CD14-positive monocyte (primary cell): ENCODE data around the gene TIPRL. TPM values are rescaled to one million over a fixed set of nuclear protein-coding genes. Genes with fewer than 3 reads are reported as not detected.

Source experiments
- DNase-seq, 3 donors: peaks; one replicate each; pipeline ENCODE4 v3.0.0-alpha.2; 2011 to 2022
- H2AFZ ChIP-seq: 2 replicates; pipeline ENCODE4 v1.6.0; 2012; ENCODE audit warnings: mild to moderate bottlenecking, low read depth, low read length, inconsistent platforms; ENCODE audit not compliant: insufficient read depth, poor library complexity, severe bottlenecking
- H3K27ac ChIP-seq, 2 donors: 1 replicate in 1 of 2; 2 replicates in 1 of 2; pipeline ENCODE4 v1.5.1; 2012 to 2013; ENCODE audit warnings: low read length in 2 of 2, control low read depth in 1 of 2, inconsistent platforms in 1 of 2, low read depth in 1 of 2, mild to moderate bottlenecking in 1 of 2
- H3K27me3 ChIP-seq, 2 donors: one replicate each; pipeline versions ENCODE4 v1.6.0 to v1.6.1; 2011 to 2013; ENCODE audit warnings: low read length in 2 of 2; ENCODE audit not compliant: control insufficient read depth in 2 of 2, insufficient read depth in 2 of 2
- H3K36me3 ChIP-seq, 2 donors: replicated peaks in 1 of 2; 1 replicate in 1 of 2; 2 replicates in 1 of 2; pipeline versions ENCODE4 v1.5.1 to v1.6.1; 2012 to 2013; ENCODE audit warnings: low read length in 2 of 2, control low read depth in 1 of 2, inconsistent platforms in 1 of 2, mild to moderate bottlenecking in 1 of 2; ENCODE audit not compliant: insufficient read depth in 2 of 2, control insufficient read depth in 1 of 2
- H3K4me1 ChIP-seq, 2 donors: 1 replicate in 1 of 2; 2 replicates in 1 of 2; pipeline versions ENCODE4 v1.5.1 to v1.6.1; 2012 to 2013; ENCODE audit warnings: low read length in 2 of 2, control low read depth in 1 of 2, inconsistent platforms in 1 of 2, mild to moderate bottlenecking in 1 of 2, moderate library complexity in 1 of 2; ENCODE audit not compliant: insufficient read depth in 2 of 2, control insufficient read depth in 1 of 2
- H3K4me2 ChIP-seq: replicated peaks from 2 replicates; pipeline ENCODE3; 2012; ENCODE audit warnings: low read length, moderate library complexity, mild to moderate bottlenecking; ENCODE audit not compliant: poor library complexity, severe bottlenecking; ENCODE audit errors: extremely low read depth
- H3K4me3 ChIP-seq, 3 experiments: fragments of 200-600 bp in 1 of 3; sonication (generic) in 1 of 3; replicated peaks in 1 of 3; 1 replicate in 2 of 3; 2 replicates in 1 of 3; pipeline ENCODE4 v1.5.1; 2011 to 2013; ENCODE audit warnings: low read length in 3 of 3, mild to moderate bottlenecking in 3 of 3, control low read depth in 2 of 3, low read depth in 2 of 3, inconsistent platforms in 1 of 3, moderate library complexity in 1 of 3
- H3K79me2 ChIP-seq: 2 replicates; pipeline ENCODE4 v1.6.0; 2012; ENCODE audit warnings: mild to moderate bottlenecking, control low read depth, inconsistent platforms, low read length, moderate library complexity; ENCODE audit not compliant: insufficient read depth
- H3K9ac ChIP-seq: 2 replicates; pipeline ENCODE4 v1.6.0; 2017; ENCODE audit warnings: low read length, mild to moderate bottlenecking; ENCODE audit not compliant: insufficient read depth, poor library complexity, severe bottlenecking
- H3K9me3 ChIP-seq, 2 donors: replicated peaks in 1 of 2; 1 replicate in 1 of 2; 2 replicates in 1 of 2; pipeline versions ENCODE4 v1.5.1 to v1.6.1; 2012 to 2013; ENCODE audit warnings: low read length in 2 of 2, control low read depth in 1 of 2; ENCODE audit not compliant: control insufficient read depth in 1 of 2, insufficient read depth in 1 of 2
- H4K20me1 ChIP-seq: 2 replicates; pipeline ENCODE4 v1.6.0; 2012; ENCODE audit warnings: mild to moderate bottlenecking, low read length, control low read depth, moderate library complexity; ENCODE audit not compliant: insufficient read depth
- H3K27ac Mint-ChIP-seq, 7 donors: one replicate each; pipeline ENCODE4 v1.8.0; 2020; ENCODE audit warnings: mild to moderate bottlenecking in 7 of 7, mixed read lengths in 7 of 7, moderate library complexity in 6 of 7, inconsistent platforms in 2 of 7
- H3K27me3 Mint-ChIP-seq, 3 donors: one replicate each; pipeline ENCODE4 v1.8.0; 2021 to 2022; ENCODE audit warnings: low read depth in 3 of 3, mild to moderate bottlenecking in 3 of 3, mixed read lengths in 3 of 3, moderate library complexity in 3 of 3, inconsistent platforms in 1 of 3
- H3K36me3 Mint-ChIP-seq, 2 donors: one replicate each; pipeline ENCODE4 v1.8.0; 2020; ENCODE audit warnings: mixed read lengths in 2 of 2, inconsistent platforms in 1 of 2, mild to moderate bottlenecking in 1 of 2
- H3K4me1 Mint-ChIP-seq: one replicate; pipeline ENCODE4 v1.8.0; 2020; ENCODE audit warnings: mild to moderate bottlenecking, mixed read lengths
- H3K4me3 Mint-ChIP-seq, 2 donors: one replicate each; pipeline ENCODE4 v1.8.0; 2020; ENCODE audit warnings: mild to moderate bottlenecking in 2 of 2, mixed read lengths in 2 of 2, moderate library complexity in 1 of 2
- H3K9me3 Mint-ChIP-seq, 7 donors: one replicate each; pipeline ENCODE4 v1.8.0; 2020 to 2022; ENCODE audit warnings: mixed read lengths in 7 of 7, mild to moderate bottlenecking in 6 of 7, moderate library complexity in 6 of 7, inconsistent platforms in 2 of 7
- CTCF ChIP-seq: fragments of 200-600 bp; IDR thresholded peaks from one replicate; pipeline ENCODE4 v1.8.0; 2022; ENCODE audit warnings: antibody characterized with exemption, mild to moderate bottlenecking
- WGBS: methylation state at CpG from one replicate; pipeline ENCODE4 v1.1.5; 2013; ENCODE audit warnings: missing lambda C conversion rate; ENCODE audit not compliant: insufficient coverage; 5-methylcytosine and 5-hydroxymethylcytosine counted together
- intact Hi-C, 2 donors: fragments of 100-400 bp; cut with micrococcal nuclease; formaldehyde crosslinking; loops; one replicate each; pipeline versions ENCODE4 v1.15.0 to v1.15.1; 2023
- polyA plus RNA-seq, 3 donors: library from polyadenylated mRNA; depleted of rRNA in 1 of 3; unstranded in 2 of 3; stranded (reverse) in 1 of 3; fragments of 300-500 nt in 2 of 3; fragments of >200 nt in 1 of 3; fragmentation: Illumina TruSeq in 2 of 3; gene quantifications; 1 replicate in 2 of 3; 2 replicates in 1 of 3; pipeline ENCODE4 v1.2.3, GENCODE V29; 2012 to 2021

The TIPRL gene
- polyA plus RNA-seq, 3 donors = 8.7 to 35.0 (median 30.2) TPM

- H3K79me2 ChIP-seq = no peaks in the 10 kb centered on the region
- H4K20me1 ChIP-seq = no peaks in the 10 kb centered on the region
- peaks cover 11 to 16% of the 10 kb centered on the region in 2 donors for H3K4me1 ChIP-seq
- H3K36me3 ChIP-seq = no peaks in the 10 kb centered on the region
- no peak for TF ChIP-seq CTCF
- H3K27ac ChIP-seq = no peak overlapping the region
- WGBS = 67% methylated on average over 2 of the region's 5 CpGs
- Mint-ChIP-seq H3K4me1 (peaks cover 16% of the 10 kb centered on the region), H3K27me3 (peaks cover 38 to 47% (median 46%) of the 10 kb centered on the region in 3 donors), H3K9me3 (peaks cover 0 to 21% (median 5%) of the 10 kb centered on the region in 7 donors), H3K4me3 (peak overlapping the region in 1 of 2 donors; percentile 100), H3K36me3 (peaks cover 4 to 11% of the 10 kb centered on the region in 2 donors), H3K27ac (no peak overlapping the region)
- intact Hi-C loops = no loop called here
- H3K9me3 ChIP-seq = no peaks in the 10 kb centered on the region
- no peak overlapping the region for H3K4me2 ChIP-seq
- H2AFZ ChIP-seq = no peak overlapping the region
- no peak overlapping the region for H3K9ac ChIP-seq
- no peak overlapping the region for H3K4me3 ChIP-seq
- H3K27me3 ChIP-seq = peaks cover 24 to 44% of the 10 kb centered on the region in 2 donors
- DNase-seq = no peak
Measured at GRCh38 chr1:168138134-168138533, 40.6 kb upstream of the TIPRL start.

DNA sequence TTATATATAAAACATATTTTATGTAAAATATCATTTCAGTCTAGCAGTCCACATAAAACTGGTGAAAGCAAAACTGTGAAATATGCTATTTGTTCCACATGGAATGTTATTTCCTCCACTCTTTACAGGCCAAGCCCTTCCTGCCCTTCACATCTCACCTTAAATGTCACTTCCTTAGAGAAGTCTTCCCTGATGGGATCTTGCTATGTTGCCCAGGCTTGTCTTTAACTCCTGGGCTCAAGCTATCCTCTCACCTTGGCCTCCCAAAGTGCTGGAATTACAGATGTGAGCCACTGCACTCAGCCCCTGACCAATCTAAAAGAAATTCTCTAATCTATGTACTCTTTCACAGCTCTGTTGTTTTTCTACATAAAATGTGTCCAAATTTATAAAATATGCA is 39.7 kb upstream of the TIPRL start:
- Mint-ChIP-seq H3K36me3 (peaks cover 4 to 11% of the 10 kb centered on the region in 2 donors), H3K27me3 (peaks cover 36 to 42% (median 41%) of the 10 kb centered on the region in 3 donors), H3K4me1 (peaks cover 16% of the 10 kb centered on the region), H3K9me3 (peaks cover 0 to 21% (median 5%) of the 10 kb centered on the region in 7 donors), H3K4me3 (no peak overlapping the region), H3K27ac (no peak overlapping the region)
- Histone ChIP-seq H3K4me1 (peaks cover 11 to 16% of the 10 kb centered on the region in 2 donors), H2AFZ (no peak overlapping the region), H4K20me1 (no peaks in the 10 kb centered on the region), H3K27ac (no peak overlapping the region), H3K27me3 (peaks cover 22 to 36% of the 10 kb centered on the region in 2 donors), H3K36me3 (no peaks in the 10 kb centered on the region), H3K79me2 (no peaks in the 10 kb centered on the region), H3K4me3 (no peak overlapping the region), H3K4me2 (no peak overlapping the region), H3K9me3 (no peaks in the 10 kb centered on the region), H3K9ac (no peak overlapping the region)
- intact Hi-C loops = no loop called here
- TF ChIP-seq CTCF = no peak
- DNase-seq = no peak
